ENCODE results near the gene FGFRL1.

DNA sequence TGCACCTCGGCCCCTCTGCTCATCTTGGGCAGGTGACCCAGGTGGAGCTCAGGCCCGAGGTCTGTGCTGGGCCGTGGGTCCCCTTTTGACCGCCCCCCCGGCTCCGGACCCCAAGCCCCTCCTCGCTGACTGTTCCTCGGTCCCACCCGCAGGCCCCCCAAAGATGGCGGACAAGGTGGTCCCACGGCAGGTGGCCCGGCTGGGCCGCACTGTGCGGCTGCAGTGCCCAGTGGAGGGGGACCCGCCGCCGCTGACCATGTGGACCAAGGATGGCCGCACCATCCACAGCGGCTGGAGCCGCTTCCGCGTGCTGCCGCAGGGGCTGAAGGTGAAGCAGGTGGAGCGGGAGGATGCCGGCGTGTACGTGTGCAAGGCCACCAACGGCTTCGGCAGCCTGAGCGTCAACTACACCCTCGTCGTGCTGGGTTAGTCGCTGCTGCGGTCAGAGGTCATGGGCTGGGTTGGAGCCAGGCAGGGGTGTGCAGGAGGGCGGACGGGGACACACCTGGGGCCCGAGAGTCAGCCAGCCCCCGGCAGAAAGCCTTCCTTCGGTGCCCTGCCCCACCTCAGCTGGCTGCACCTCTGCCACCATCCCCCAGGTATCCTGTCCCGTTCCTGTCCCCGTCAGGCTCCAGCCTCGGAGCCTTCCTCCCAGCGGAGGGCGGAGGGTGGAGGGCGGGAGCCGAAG is 10.8 kb downstream of the FGFRL1 start:
- TF ChIP-seq, protein P1, sequence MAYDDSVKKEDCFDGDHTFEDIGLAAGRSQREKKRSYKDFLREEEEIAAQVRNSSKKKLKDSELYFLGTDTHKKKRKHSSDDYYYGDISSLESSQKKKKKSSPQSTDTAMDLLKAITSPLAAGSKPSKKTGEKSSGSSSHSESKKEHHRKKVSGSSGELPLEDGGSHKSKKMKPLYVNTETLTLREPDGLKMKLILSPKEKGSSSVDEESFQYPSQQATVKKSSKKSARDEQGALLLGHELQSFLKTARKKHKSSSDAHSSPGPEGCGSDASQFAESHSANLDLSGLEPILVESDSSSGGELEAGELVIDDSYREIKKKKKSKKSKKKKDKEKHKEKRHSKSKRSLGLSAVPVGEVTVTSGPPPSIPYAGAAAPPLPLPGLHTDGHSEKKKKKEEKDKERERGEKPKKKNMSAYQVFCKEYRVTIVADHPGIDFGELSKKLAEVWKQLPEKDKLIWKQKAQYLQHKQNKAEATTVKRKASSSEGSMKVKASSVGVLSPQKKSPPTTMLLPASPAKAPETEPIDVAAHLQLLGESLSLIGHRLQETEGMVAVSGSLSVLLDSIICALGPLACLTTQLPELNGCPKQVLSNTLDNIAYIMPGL (CRISPR knock-in tag; IDR thresholded peaks at IDR 0.05; ENCODE audit: borderline replicate concordance) = no peak
- TF ChIP-seq KDM1A (IDR thresholded peaks at IDR 0.05; ENCODE audit: low read depth) = no peak
- TF ChIP-seq, protein P2, sequence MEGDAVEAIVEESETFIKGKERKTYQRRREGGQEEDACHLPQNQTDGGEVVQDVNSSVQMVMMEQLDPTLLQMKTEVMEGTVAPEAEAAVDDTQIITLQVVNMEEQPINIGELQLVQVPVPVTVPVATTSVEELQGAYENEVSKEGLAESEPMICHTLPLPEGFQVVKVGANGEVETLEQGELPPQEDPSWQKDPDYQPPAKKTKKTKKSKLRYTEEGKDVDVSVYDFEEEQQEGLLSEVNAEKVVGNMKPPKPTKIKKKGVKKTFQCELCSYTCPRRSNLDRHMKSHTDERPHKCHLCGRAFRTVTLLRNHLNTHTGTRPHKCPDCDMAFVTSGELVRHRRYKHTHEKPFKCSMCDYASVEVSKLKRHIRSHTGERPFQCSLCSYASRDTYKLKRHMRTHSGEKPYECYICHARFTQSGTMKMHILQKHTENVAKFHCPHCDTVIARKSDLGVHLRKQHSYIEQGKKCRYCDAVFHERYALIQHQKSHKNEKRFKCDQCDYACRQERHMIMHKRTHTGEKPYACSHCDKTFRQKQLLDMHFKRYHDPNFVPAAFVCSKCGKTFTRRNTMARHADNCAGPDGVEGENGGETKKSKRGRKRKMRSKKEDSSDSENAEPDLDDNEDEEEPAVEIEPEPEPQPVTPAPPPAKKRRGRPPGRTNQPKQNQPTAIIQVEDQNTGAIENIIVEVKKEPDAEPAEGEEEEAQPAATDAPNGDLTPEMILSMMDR (IDR thresholded peaks at IDR 0.05) = no peak
- TF ChIP-seq POLR2A (IDR thresholded peaks at IDR 0.05; ENCODE audit: low read length) = no peak
